Lung microvascular endothelial cell (primary cell): Measurements from ENCODE around the gene PLTP. TPM values are rescaled to one million over a fixed set of nuclear protein-coding genes. Genes with fewer than 3 reads are reported as not detected.

Experiments
- DNase-seq, 2 donors: peaks; one replicate each; pipeline versions ENCODE4 v3.0.0 to v3.0.0-alpha.2; 2010; ENCODE audit warnings: low read depth in 2 of 2
- total RNA-seq: library from RNA; depleted of rRNA; stranded (reverse); fragments of >200 nt; gene quantifications from 2 replicates; pipeline ENCODE4 v1.2.1, GENCODE V29; 2014

Gene PLTP
- total RNA-seq, 1 donor from 2014 or later: 4.4 TPM

GRCh38 chr20:45850926-45851325 is 61.0 kb downstream of the PLTP start:
- DNase-seq: no peak

GRCh38 chr20:45850238-45850637 is 61.7 kb downstream of the PLTP start:
- DNase-seq: no peak

GRCh38 chr20:45848969-45849582 is 62.9 kb downstream of the PLTP start:
- no peak for DNase-seq

Other genes with a start within 250 kb of the PLTP start
- not detected in 2 replicates for gene WFDC11, start 241.9 kb downstream of the PLTP start, total RNA-seq
- not detected in 2 replicates for gene WFDC13, start 210.1 kb downstream of the PLTP start, total RNA-seq
- not detected in 2 replicates for gene WFDC10B, start 207.1 kb downstream of the PLTP start, total RNA-seq
- not detected in 2 replicates for gene SPINT4, start 189.8 kb downstream of the PLTP start, total RNA-seq
- gene WFDC3, start 120.3 kb downstream of the PLTP start, total RNA-seq: not detected in 2 replicates
- 14.4 and 15.1 TPM in 2 replicates for gene DNTTIP1, start 120.2 kb downstream of the PLTP start, total RNA-seq
- 4.2 and 10.7 TPM in 2 replicates for gene UBE2C, start 99.5 kb downstream of the PLTP start, total RNA-seq
- not detected in 2 replicates for gene TNNC2, start 84.8 kb downstream of the PLTP start, total RNA-seq
- 9.4 and 11.9 TPM in 2 replicates for gene SNX21, start 78.4 kb downstream of the PLTP start, total RNA-seq
- 25.7 and 35.3 TPM in 2 replicates for gene ACOT8, start 54.8 kb downstream of the PLTP start, total RNA-seq
- 5.0 and 7.9 TPM in 2 replicates for gene ZSWIM3, start 54.5 kb downstream of the PLTP start, total RNA-seq
- gene ZSWIM1, start 30.9 kb downstream of the PLTP start, total RNA-seq: 2.4 and 4.0 TPM in 2 replicates
- 0.44 and 0.79 TPM in 2 replicates for gene SPATA25, start 24.5 kb downstream of the PLTP start, total RNA-seq
- 2.2 and 3.0 TPM in 2 replicates for gene NEURL2, start 20.9 kb downstream of the PLTP start, total RNA-seq
- 40.8 and 64.1 TPM in 2 replicates for gene CTSA, start 20.8 kb downstream of the PLTP start, total RNA-seq
- gene PCIF1, start 22.5 kb upstream of the PLTP start, total RNA-seq: 7.8 and 9.5 TPM in 2 replicates
- gene ZNF335, start 60.0 kb upstream of the PLTP start, total RNA-seq: 4.4 and 8.9 TPM in 2 replicates
- under 0.01 TPM in 1 of 2 replicates, not detected in the other for gene MMP9, start 96.8 kb upstream of the PLTP start, total RNA-seq
- gene SLC12A5, start 117.1 kb upstream of the PLTP start, total RNA-seq: 0.20 and 0.44 TPM in 2 replicates
- 7.0 and 9.1 TPM in 2 replicates for gene NCOA5, start 177.8 kb upstream of the PLTP start, total RNA-seq
- 2.2 and 18.1 TPM in 2 replicates for gene CD40, start 206.2 kb upstream of the PLTP start, total RNA-seq